Sigmoid colon (tissue), 4 donors: ENCODE measurements around the gene DKK3.

ENCODE experiments used
- EP300 ChIP-seq, 4 donors: sonication (generic); formaldehyde crosslinking; IDR thresholded peaks; one replicate each; pipeline ENCODE4 v1.6.1; 2017; ENCODE audit warnings: antibody characterized with exemption in 4 of 4
- POLR2A ChIP-seq, 2 donors: fragments of 450-650 bp; IDR thresholded peaks; one replicate each; pipeline ENCODE4 v1.6.1; 2016; ENCODE audit warnings: antibody characterized with exemption in 2 of 2, mild to moderate bottlenecking in 2 of 2, moderate library complexity in 2 of 2

DNA sequence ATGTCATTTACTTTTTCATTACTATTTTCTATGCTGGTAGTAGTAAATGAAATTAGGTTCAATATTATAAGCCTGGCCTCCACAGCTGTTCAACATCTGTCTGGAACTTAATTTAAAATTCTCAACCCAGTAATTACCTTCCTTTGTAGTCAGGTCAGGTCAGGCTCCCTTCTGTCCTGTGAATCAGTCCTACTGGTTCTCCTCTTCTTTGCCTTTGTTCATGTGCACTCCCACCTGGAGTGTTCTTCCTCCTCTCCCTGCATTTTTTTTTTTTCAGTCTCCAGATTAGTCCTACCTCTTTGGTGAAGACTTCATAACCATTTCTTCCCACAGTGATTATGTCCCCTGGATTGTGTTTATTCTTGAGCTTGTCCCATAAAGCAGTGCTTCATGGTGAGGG, 67.9 kb downstream of the DKK3 start:
- TF ChIP-seq POLR2A (IDR thresholded peaks at IDR 0.05): no peak
- TF ChIP-seq EP300 (IDR thresholded peaks at IDR 0.05): no peak
